Endodermal cell (in vitro differentiated cells): ENCODE data around the gene CBFA2T2. TPM values are rescaled to one million over a fixed set of nuclear protein-coding genes. Genes with fewer than 3 reads are reported as not detected.
A peak's percentile ranks its signal among the peaks of the same experiment; 100 is the strongest.
"Not testable (repeated sequence)": the region's sequence is repeated elsewhere in the genome, so short reads cannot be mapped to it uniquely, and the experiment has no call there.

Experiments
- DNase-seq: peaks from one replicate; pipeline ENCODE4 v3.0.0-alpha.2; 2017
- H3K27ac ChIP-seq: 2 replicates; pipeline ENCODE4 v1.5.1; 2013; ENCODE audit warnings: mild to moderate bottlenecking, low read depth, low read length, moderate library complexity
- H3K27me3 ChIP-seq: 2 replicates; pipeline ENCODE4 v1.6.1; 2013; ENCODE audit warnings: mild to moderate bottlenecking, low read length, moderate library complexity; ENCODE audit not compliant: insufficient read depth, control insufficient read depth, poor library complexity, severe bottlenecking
- H3K36me3 ChIP-seq: 2 replicates; pipeline ENCODE4 v1.7.0; 2013; ENCODE audit warnings: mild to moderate bottlenecking, low read length, moderate library complexity; ENCODE audit not compliant: control insufficient read depth, insufficient read depth
- H3K4me1 ChIP-seq: one replicate; pipeline ENCODE4 v1.7.0; 2013; ENCODE audit warnings: low read length; ENCODE audit not compliant: control insufficient read depth, insufficient read depth
- H3K4me3 ChIP-seq: 2 replicates; pipeline ENCODE4 v1.5.1; 2013; ENCODE audit warnings: mild to moderate bottlenecking, low read length, moderate library complexity
- H3K9ac ChIP-seq: 2 replicates; pipeline ENCODE4 v1.6.1; 2013; ENCODE audit warnings: mild to moderate bottlenecking, low read length, moderate library complexity; ENCODE audit not compliant: poor library complexity, severe bottlenecking; ENCODE audit errors: extremely low read depth
- H3K9me3 ChIP-seq: 2 replicates; pipeline ENCODE4 v1.6.1; 2013; ENCODE audit warnings: mild to moderate bottlenecking, low read length, moderate library complexity; ENCODE audit not compliant: control insufficient read depth
- H3K27ac Mint-ChIP-seq: 2 replicates; pipeline ENCODE4 v1.8.0; 2020; ENCODE audit warnings: mixed read lengths
- H3K27me3 Mint-ChIP-seq: 2 replicates; pipeline ENCODE4 v1.8.0; 2021; ENCODE audit warnings: mild to moderate bottlenecking, mixed read lengths; ENCODE audit not compliant: insufficient read depth
- H3K36me3 Mint-ChIP-seq: 2 replicates; pipeline ENCODE4 v1.8.0; 2020; ENCODE audit warnings: low read depth, mixed read lengths
- H3K4me1 Mint-ChIP-seq: 2 replicates; pipeline ENCODE4 v1.8.0; 2020; ENCODE audit warnings: mixed read lengths
- H3K4me3 Mint-ChIP-seq: 2 replicates; pipeline ENCODE4 v1.8.0; 2020; ENCODE audit warnings: mild to moderate bottlenecking, moderate library complexity, mixed read lengths
- H3K9me3 Mint-ChIP-seq: 2 replicates; pipeline ENCODE4 v1.8.0; 2020; ENCODE audit warnings: mild to moderate bottlenecking, mixed read lengths
- CTCF ChIP-seq: fragments of 200-600 bp; sonication (generic); conservative IDR thresholded peaks from 2 replicates; pipeline ENCODE4 v1.5.0; 2021; ENCODE audit warnings: antibody characterized with exemption, mild to moderate bottlenecking
- WGBS, 2 experiments: methylation state at CpG; one replicate each; pipeline versions ENCODE4 v1.1.5 to v1.1.7; 2013; ENCODE audit warnings: missing lambda C conversion rate in 2 of 2, mixed read lengths in 1 of 2; ENCODE audit not compliant: insufficient coverage in 1 of 2, insufficient read length in 1 of 2; 5-methylcytosine and 5-hydroxymethylcytosine counted together
- total RNA-seq, 2 donors: library from RNA; stranded (reverse); fragmentation: NEBNext Ultra II Directional in 1 of 2; extraction: Animal tissue kit (Norgen Biotek cat#: 25700) in 1 of 2; gene quantifications; 2 replicates in 1 of 2; 3 replicates in 1 of 2; pipeline ENCODE4 v1.2.1, GENCODE V29; 2021

The CBFA2T2 gene
- total RNA-seq, 2 donors from 2014 or later: 26.8 to 32.7 TPM

GRCh38 chr20:33456916-33457642 lies 32.8 kb upstream of the CBFA2T2 start:
- peak; percentile 100 for TF ChIP-seq CTCF
- peak overlapping the region; percentile 21 for H3K27ac Mint-ChIP-seq
- H3K36me3 Mint-ChIP-seq, H3K27me3 ChIP-seq, H3K4me3 ChIP-seq, H3K4me1 ChIP-seq, H3K36me3 ChIP-seq, H3K27ac ChIP-seq, H3K4me1 Mint-ChIP-seq, H3K27me3 Mint-ChIP-seq, H3K9me3 Mint-ChIP-seq, H3K9me3 ChIP-seq, H3K4me3 Mint-ChIP-seq, H3K9ac ChIP-seq: not testable (repeated sequence)
- peak; percentile 97 for DNase-seq
- WGBS, 2 experiments: 16 to 18% methylated on average over 2 to 5 of the region's 6 CpGs

- no peak overlapping the region for H3K27ac Mint-ChIP-seq
- 92 to 94% methylated on average over 7 of the region's 7 CpGs for WGBS, 2 experiments
- no peak for TF ChIP-seq CTCF
Measured at GRCh38 chr20:33459599-33459998, 30.3 kb upstream of the CBFA2T2 start.

GRCh38 chr20:33460711-33461110 lies 29.2 kb upstream of the CBFA2T2 start:
- DNase-seq: peak; percentile 67
- H3K9me3 Mint-ChIP-seq: no peaks in the 10 kb centered on the region
- H3K36me3 ChIP-seq: no peaks in the 10 kb centered on the region
- WGBS, 2 experiments: 75 to 76% methylated on average over 4 to 5 of the region's 5 CpGs
- H3K27ac ChIP-seq: no peak overlapping the region
- H3K9me3 ChIP-seq: no peaks in the 10 kb centered on the region
- no peak for TF ChIP-seq CTCF
- H3K4me1 ChIP-seq: no peaks in the 10 kb centered on the region
- no peak overlapping the region for H3K4me3 ChIP-seq
- no peak overlapping the region for H3K9ac ChIP-seq
- H3K4me3 Mint-ChIP-seq: no peak overlapping the region
- no peaks in the 10 kb centered on the region for H3K27me3 ChIP-seq
- no peaks in the 10 kb centered on the region for H3K36me3 Mint-ChIP-seq
- peaks cover 2% of the 10 kb centered on the region for H3K27me3 Mint-ChIP-seq
- H3K4me1 Mint-ChIP-seq: peaks cover 10% of the 10 kb centered on the region
- H3K27ac Mint-ChIP-seq: no peak overlapping the region

More at GRCh38 chr20:33459599-33459998, 30.3 kb upstream of the CBFA2T2 start:
- Histone ChIP-seq H3K4me3 (no peak overlapping the region), H3K9ac (no peak overlapping the region), H3K4me1 (no peaks in the 10 kb centered on the region), H3K36me3 (no peaks in the 10 kb centered on the region), H3K9me3 (no peaks in the 10 kb centered on the region), H3K27me3 (no peaks in the 10 kb centered on the region), H3K27ac (no peak overlapping the region)
- no peak for DNase-seq
- Mint-ChIP-seq H3K4me1 (peaks cover 4% of the 10 kb centered on the region), H3K36me3 (no peaks in the 10 kb centered on the region), H3K9me3 (no peaks in the 10 kb centered on the region), H3K4me3 (no peak overlapping the region), H3K27me3 (peaks cover 7% of the 10 kb centered on the region)
